MM.1S (cell line): ENCODE measurements around the gene PIKFYVE.

Experiments
- DNase-seq: peaks from one replicate; pipeline ENCODE4 v3.0.0-alpha.2; 2015
- H2AFZ ChIP-seq: fragments of 300-600 bp; sonication (generic); 2 replicates; pipeline ENCODE4 v1.6.0; 2016; ENCODE audit warnings: antibody characterized with exemption, low read length
- H3F3A ChIP-seq: fragments of 300-600 bp; sonication (generic); 2 replicates; pipeline ENCODE4 v1.6.1; 2016; ENCODE audit warnings: mild to moderate bottlenecking, antibody characterized with exemption, low read length, moderate library complexity, mixed read lengths; ENCODE audit not compliant: insufficient read depth
- H3K27ac ChIP-seq: fragments of 300-600 bp; sonication (generic); 2 replicates; pipeline ENCODE4 v1.5.1; 2016; ENCODE audit warnings: mild to moderate bottlenecking, low read length
- H3K27me3 ChIP-seq: fragments of 300-600 bp; sonication (generic); replicated peaks from 2 replicates; pipeline ENCODE4 v1.6.0; 2016; ENCODE audit warnings: low read length; ENCODE audit not compliant: insufficient read depth
- H3K36me3 ChIP-seq: fragments of 300-600 bp; sonication (generic); replicated peaks from 2 replicates; pipeline ENCODE4 v1.6.1; 2016; ENCODE audit warnings: mild to moderate bottlenecking, low read length, mixed read lengths; ENCODE audit not compliant: insufficient read depth
- H3K4me1 ChIP-seq: fragments of 300-600 bp; sonication (generic); 2 replicates; pipeline ENCODE4 v1.6.1; 2016; ENCODE audit warnings: low read length, mixed read lengths
- H3K4me2 ChIP-seq: fragments of 300-600 bp; sonication (generic); 2 replicates; pipeline ENCODE4 v1.6.0; 2016; ENCODE audit warnings: low read depth, low read length
- H3K4me3 ChIP-seq: fragments of 300-600 bp; sonication (generic); 2 replicates; pipeline ENCODE4 v1.5.1; 2016; ENCODE audit warnings: low read length, mixed read lengths
- H3K79me2 ChIP-seq: fragments of 300-600 bp; sonication (generic); 2 replicates; pipeline ENCODE4 v1.6.1; 2016; ENCODE audit warnings: mixed run types, low read length, mixed read lengths
- H3K9ac ChIP-seq: fragments of 300-600 bp; sonication (generic); 2 replicates; pipeline ENCODE4 v1.6.1; 2016; ENCODE audit warnings: low read length, mixed read lengths
- H3K9me2 ChIP-seq: fragments of 300-600 bp; sonication (generic); replicated peaks from 2 replicates; pipeline ENCODE4 v1.6.1; 2016; ENCODE audit warnings: mild to moderate bottlenecking, low read length, mixed read lengths; ENCODE audit not compliant: insufficient read depth
- H3K9me3 ChIP-seq: fragments of 300-600 bp; sonication (generic); replicated peaks from 2 replicates; pipeline ENCODE4 v1.6.1; 2016; ENCODE audit warnings: mild to moderate bottlenecking, low read length, mixed read lengths; ENCODE audit not compliant: insufficient read depth
- H4K20me1 ChIP-seq: fragments of 300-600 bp; sonication (generic); 2 replicates; pipeline ENCODE4 v1.6.1; 2016; ENCODE audit warnings: mild to moderate bottlenecking, low read length, moderate library complexity, mixed read lengths; ENCODE audit not compliant: insufficient read depth
- EZH2 ChIP-seq: fragments of 300-600 bp; sonication (generic); optimal IDR thresholded peaks from 2 replicates; pipeline ENCODE3; 2017; ENCODE audit warnings: low read depth, mild to moderate bottlenecking, antibody characterized with exemption, low read length, mixed read lengths
- EZH2phosphoT487 ChIP-seq: fragments of 300-600 bp; sonication (generic); IDR thresholded peaks from 2 replicates; pipeline ENCODE4 v1.6.1; 2018; ENCODE audit warnings: antibody characterized with exemption, low read length
- TF ChIP-seq, protein P1 (sequence below): fragments of 300-600 bp; sonication (generic); IDR thresholded peaks from 2 replicates; pipeline ENCODE4 v1.5.1; 2016; ENCODE audit warnings: antibody characterized with exemption, low read length, mixed read lengths

The PIKFYVE gene

DNA sequence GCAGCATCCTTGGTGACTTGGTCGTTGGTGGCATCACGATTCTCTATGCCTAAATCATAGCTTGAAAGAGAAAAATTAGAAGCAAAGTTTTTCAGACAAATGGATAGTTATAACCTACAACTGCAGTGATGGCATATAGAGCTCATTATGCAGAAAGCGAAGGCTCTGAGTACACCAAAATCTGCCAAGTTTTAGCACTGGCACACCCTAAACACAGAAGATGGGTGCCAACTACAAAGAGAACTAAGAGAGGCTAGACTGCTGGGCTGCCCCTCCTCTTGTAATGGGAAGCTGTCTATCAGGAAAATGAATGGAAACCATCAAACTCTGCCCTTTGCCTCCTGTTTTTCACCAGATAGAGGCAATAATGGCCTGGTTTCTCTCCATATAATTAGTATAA, 17.5 kb upstream of the PIKFYVE start:
- Histone ChIP-seq H3K79me2 (0 out of 2 replicates have a peak, but pooled peaks cover 2% of the 10 kb centered on the region), H3K4me1 (peaks cover 29% of the 10 kb centered on the region), H3K4me2 (no peak overlapping the region), H4K20me1 (no peaks in the 10 kb centered on the region), H3K9me3 (no peaks in the 10 kb centered on the region), H3K27ac (no peak overlapping the region), H3K9me2 (no peaks in the 10 kb centered on the region), H3K36me3 (peaks cover 7% of the 10 kb centered on the region), H2AFZ (no peak overlapping the region), H3K4me3 (no peak overlapping the region), H3K27me3 (no peaks in the 10 kb centered on the region), H3F3A (0 out of 2 replicates have a peak, but pooled peaks cover 4% of the 10 kb centered on the region), H3K9ac (no peak overlapping the region)
- TF ChIP-seq, protein P1, sequence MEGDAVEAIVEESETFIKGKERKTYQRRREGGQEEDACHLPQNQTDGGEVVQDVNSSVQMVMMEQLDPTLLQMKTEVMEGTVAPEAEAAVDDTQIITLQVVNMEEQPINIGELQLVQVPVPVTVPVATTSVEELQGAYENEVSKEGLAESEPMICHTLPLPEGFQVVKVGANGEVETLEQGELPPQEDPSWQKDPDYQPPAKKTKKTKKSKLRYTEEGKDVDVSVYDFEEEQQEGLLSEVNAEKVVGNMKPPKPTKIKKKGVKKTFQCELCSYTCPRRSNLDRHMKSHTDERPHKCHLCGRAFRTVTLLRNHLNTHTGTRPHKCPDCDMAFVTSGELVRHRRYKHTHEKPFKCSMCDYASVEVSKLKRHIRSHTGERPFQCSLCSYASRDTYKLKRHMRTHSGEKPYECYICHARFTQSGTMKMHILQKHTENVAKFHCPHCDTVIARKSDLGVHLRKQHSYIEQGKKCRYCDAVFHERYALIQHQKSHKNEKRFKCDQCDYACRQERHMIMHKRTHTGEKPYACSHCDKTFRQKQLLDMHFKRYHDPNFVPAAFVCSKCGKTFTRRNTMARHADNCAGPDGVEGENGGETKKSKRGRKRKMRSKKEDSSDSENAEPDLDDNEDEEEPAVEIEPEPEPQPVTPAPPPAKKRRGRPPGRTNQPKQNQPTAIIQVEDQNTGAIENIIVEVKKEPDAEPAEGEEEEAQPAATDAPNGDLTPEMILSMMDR: no peak
- no peak for TF ChIP-seq EZH2
- DNase-seq: no peak

DNA sequence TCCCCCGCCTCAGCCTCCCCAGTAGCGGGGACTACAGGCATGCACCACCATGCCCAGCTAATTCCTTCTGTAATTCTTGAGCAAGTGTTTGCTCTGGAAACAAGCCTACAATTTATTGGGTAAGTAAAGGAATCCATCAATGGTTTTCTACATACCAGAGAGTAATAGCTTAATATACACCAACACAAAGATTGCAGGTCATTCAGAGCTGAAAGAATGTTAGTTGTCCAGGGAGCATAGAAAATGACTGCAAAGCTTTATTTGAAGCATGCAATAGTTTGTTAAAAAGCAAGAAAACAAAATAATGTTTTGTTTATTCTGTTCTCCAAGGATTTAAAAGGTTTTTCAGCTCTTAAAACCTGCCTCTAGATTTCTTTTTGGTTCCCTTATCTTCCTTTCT, 16.8 kb upstream of the PIKFYVE start:
- Histone ChIP-seq H3K27me3 (no peaks in the 10 kb centered on the region), H3F3A (0 out of 2 replicates have a peak, but pooled peaks cover 4% of the 10 kb centered on the region), H2AFZ (no peak overlapping the region), H3K27ac (no peak overlapping the region), H3K9ac (no peak overlapping the region), H4K20me1 (no peaks in the 10 kb centered on the region), H3K79me2 (0 out of 2 replicates have a peak, but pooled peaks cover 6% of the 10 kb centered on the region), H3K9me3 (no peaks in the 10 kb centered on the region), H3K9me2 (no peaks in the 10 kb centered on the region), H3K4me2 (no peak overlapping the region), H3K4me1 (peaks cover 33% of the 10 kb centered on the region), H3K4me3 (no peak overlapping the region), H3K36me3 (peaks cover 7% of the 10 kb centered on the region)
- TF ChIP-seq EZH2 (no peak), EZH2phosphoT487 (no peak)
- TF ChIP-seq, protein P1: no peak
- DNase-seq: no peak

DNA sequence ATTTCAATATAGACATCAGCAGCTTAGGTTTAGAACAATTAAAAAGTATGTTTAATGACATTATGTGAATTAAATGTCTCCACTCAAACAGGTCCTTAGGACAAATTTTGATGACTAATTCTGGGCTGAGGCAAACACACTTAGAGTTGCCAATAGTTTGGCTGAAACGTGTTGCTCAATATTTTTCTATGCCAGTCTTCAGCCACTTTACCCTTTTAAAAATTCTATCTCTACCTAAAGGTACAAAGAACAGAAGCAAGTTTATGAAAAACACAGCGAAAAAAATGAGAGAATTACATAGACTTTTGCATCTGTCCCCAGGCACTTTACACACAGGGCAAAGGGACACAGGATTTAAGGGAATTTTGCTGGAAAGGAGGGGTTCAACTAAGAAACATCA, 15.7 kb upstream of the PIKFYVE start:
- DNase-seq: no peak
- Histone ChIP-seq H3K4me3 (no peak overlapping the region), H3K9ac (no peak overlapping the region)

More for the DNA sequence above, 15.7 kb upstream of the PIKFYVE start:
- H3K9me2 ChIP-seq: no peaks in the 10 kb centered on the region
- H3K27ac ChIP-seq: no peak overlapping the region
- no peak overlapping the region for H2AFZ ChIP-seq
- no peaks in the 10 kb centered on the region for H3K27me3 ChIP-seq
- H3K79me2 ChIP-seq: 0 out of 2 replicates have a peak, but pooled peaks cover 6% of the 10 kb centered on the region
- TF ChIP-seq EZH2 (no peak), EZH2phosphoT487 (no peak)
- TF ChIP-seq, protein P1: no peak
- H3K36me3 ChIP-seq: peaks cover 7% of the 10 kb centered on the region
- no peaks in the 10 kb centered on the region for H3K9me3 ChIP-seq
- no peak overlapping the region for H3K4me2 ChIP-seq
- H3K4me1 ChIP-seq: peaks cover 33% of the 10 kb centered on the region
- peaks cover 8% of the 10 kb centered on the region; the same call in 1 of the 2 replicates for H3F3A ChIP-seq
- no peaks in the 10 kb centered on the region for H4K20me1 ChIP-seq
